AG10803 (cell line): ENCODE measurements around the gene DSC2.

Source experiments
- DNase-seq: peaks from one replicate; pipeline ENCODE4 v3.0.0; 2010; ENCODE audit warnings: low read depth
- H3K4me3 ChIP-seq: 2 replicates; pipeline ENCODE4 v1.5.1; 2011; ENCODE audit warnings: mild to moderate bottlenecking, low read length, control low read depth
- TF ChIP-seq, protein P1 (sequence below): conservative IDR thresholded peaks from 2 replicates; pipeline ENCODE4 v1.5.1; 2011; ENCODE audit warnings: mild to moderate bottlenecking, low read length, control low read depth, inconsistent platforms

Gene DSC2

GRCh38 chr18:31098878-31099277 is 3.3 kb downstream of the DSC2 start:
- TF ChIP-seq, protein P1, sequence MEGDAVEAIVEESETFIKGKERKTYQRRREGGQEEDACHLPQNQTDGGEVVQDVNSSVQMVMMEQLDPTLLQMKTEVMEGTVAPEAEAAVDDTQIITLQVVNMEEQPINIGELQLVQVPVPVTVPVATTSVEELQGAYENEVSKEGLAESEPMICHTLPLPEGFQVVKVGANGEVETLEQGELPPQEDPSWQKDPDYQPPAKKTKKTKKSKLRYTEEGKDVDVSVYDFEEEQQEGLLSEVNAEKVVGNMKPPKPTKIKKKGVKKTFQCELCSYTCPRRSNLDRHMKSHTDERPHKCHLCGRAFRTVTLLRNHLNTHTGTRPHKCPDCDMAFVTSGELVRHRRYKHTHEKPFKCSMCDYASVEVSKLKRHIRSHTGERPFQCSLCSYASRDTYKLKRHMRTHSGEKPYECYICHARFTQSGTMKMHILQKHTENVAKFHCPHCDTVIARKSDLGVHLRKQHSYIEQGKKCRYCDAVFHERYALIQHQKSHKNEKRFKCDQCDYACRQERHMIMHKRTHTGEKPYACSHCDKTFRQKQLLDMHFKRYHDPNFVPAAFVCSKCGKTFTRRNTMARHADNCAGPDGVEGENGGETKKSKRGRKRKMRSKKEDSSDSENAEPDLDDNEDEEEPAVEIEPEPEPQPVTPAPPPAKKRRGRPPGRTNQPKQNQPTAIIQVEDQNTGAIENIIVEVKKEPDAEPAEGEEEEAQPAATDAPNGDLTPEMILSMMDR: no peak
- no peak for DNase-seq
- no peak overlapping the region for H3K4me3 ChIP-seq

- H3K4me3 ChIP-seq: no peak overlapping the region
- no peak for DNase-seq
- TF ChIP-seq, protein P1: no peak
These were observed 4.6 kb downstream of the DSC2 start for GRCh38 chr18:31097666-31098065.

DNA sequence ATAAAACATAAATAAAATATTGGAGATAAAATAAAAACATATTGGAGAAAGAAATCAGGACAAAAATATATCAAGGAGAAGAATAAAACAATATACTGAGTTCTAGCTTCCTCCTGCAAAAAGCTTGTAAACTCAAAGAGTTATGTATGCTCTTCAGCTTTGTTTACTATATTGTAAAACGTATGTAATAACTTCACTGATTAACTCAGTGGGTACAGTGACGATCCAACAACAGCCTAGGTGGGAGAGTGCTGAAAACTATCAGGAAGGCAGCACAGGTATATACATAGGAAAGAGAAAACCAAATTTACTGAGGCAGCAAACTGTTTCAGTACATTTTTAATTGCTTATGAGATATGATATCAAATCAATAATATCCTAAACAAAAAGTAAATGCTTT is 8.3 kb downstream of the DSC2 start:
- no peak for DNase-seq
- H3K4me3 ChIP-seq: no peak overlapping the region
- TF ChIP-seq, protein P1: no peak

- TF ChIP-seq, protein P1: no peak
- H3K4me3 ChIP-seq: no peak overlapping the region
- DNase-seq: no peak
These were observed 8.9 kb downstream of the DSC2 start for GRCh38 chr18:31093294-31093693.

DNA sequence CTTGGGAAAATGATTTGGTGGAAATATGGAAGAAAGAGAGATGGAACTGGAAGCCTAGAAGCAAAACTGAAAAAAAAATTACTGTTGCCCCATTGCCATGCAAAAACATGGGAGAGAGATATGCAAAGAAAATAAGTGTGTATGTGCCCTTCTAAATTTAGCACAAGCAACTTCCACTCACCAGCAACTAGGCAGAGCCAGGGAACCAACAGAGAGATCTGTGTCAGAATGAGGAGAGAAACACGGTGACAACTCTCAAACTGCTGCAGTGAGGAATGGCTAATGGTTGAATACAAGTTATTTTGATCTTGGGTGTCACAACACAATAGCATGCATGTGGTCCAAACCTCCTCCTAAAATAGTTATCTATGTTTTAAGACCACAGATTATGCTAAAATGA is 10.9 kb downstream of the DSC2 start:
- no peak overlapping the region for H3K4me3 ChIP-seq
- TF ChIP-seq, protein P1: no peak
- no peak for DNase-seq

GRCh38 chr18:31088532-31088931 is 13.7 kb downstream of the DSC2 start:
- no peak for DNase-seq
- H3K4me3 ChIP-seq: no peak overlapping the region
- TF ChIP-seq, protein P1: no peak

- H3K4me3 ChIP-seq: no peak overlapping the region
- no peak for DNase-seq
- TF ChIP-seq, protein P1: no peak
These were observed 22.2 kb downstream of the DSC2 start for GRCh38 chr18:31079973-31080372.
